Neural cell (in vitro differentiated cells): ENCODE data around the gene MAST4.

Experiments used
- EP300 ChIP-seq: fragments of 450-650 bp; conservative IDR thresholded peaks from 2 replicates; pipeline ENCODE4 v1.6.1; 2014; ENCODE audit warnings: antibody characterized with exemption, mild to moderate bottlenecking, moderate library complexity; ENCODE audit not compliant: poor library complexity, severe bottlenecking
- EZH2 ChIP-seq: fragments of 200-600, 300-800 bp; shearing (Covaris generic), sonication (generic); IDR thresholded peaks from 2 replicates; pipeline ENCODE4 v1.6.1; 2014; ENCODE audit warnings: antibody characterized with exemption, low read length, borderline replicate concordance, mild to moderate bottlenecking; ENCODE audit not compliant: insufficient read depth, poor library complexity, severe bottlenecking
- MXI1 ChIP-seq: fragments of 450-650 bp; conservative IDR thresholded peaks from 2 replicates; pipeline ENCODE4 v1.6.1; 2014; ENCODE audit warnings: antibody characterized with exemption, mild to moderate bottlenecking; ENCODE audit not compliant: poor library complexity, severe bottlenecking
- POLR2AphosphoS5 ChIP-seq: IDR thresholded peaks from 2 replicates; pipeline ENCODE4 v1.6.1; 2012
- RAD21 ChIP-seq: fragments of 450-650 bp; conservative IDR thresholded peaks from 2 replicates; pipeline ENCODE4 v1.6.1; 2014; ENCODE audit warnings: antibody characterized with exemption, mild to moderate bottlenecking, moderate library complexity
- SMC3 ChIP-seq: fragments of 450-650 bp; conservative IDR thresholded peaks from 2 replicates; pipeline ENCODE4 v1.6.1; 2014; ENCODE audit warnings: antibody characterized with exemption, mild to moderate bottlenecking, moderate library complexity; ENCODE audit not compliant: poor library complexity
- TF ChIP-seq, protein P1 (sequence below): fragments of 450-650 bp; IDR thresholded peaks from 2 replicates; pipeline ENCODE4 v1.5.1; 2014; ENCODE audit warnings: antibody characterized with exemption, mild to moderate bottlenecking, moderate library complexity; ENCODE audit not compliant: poor library complexity, severe bottlenecking
- TF ChIP-seq, protein P2 (sequence below): IDR thresholded peaks from 2 replicates; pipeline ENCODE4 v1.6.1; 2012; ENCODE audit warnings: borderline replicate concordance

DNA sequence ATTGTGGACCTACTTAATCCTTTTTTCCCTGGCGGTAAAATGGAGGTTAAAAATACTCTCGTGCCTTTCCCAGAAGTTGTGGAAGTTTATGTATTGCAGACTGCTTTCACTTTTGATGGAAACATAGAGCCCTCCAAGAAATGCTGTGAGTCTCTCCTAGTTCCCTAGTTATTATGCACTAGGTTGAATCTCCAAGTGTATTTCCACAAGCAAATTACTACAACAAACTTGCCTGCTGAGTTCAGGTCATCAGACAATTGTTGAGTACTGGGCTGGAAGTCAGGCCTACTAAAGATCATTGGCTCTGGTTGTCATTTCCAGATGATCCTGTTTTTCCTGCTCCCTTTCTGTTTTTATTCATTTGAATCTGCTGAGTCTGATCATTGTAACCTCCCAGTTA lies 496.3 kb downstream of the MAST4 start:
- TF ChIP-seq, protein P1, sequence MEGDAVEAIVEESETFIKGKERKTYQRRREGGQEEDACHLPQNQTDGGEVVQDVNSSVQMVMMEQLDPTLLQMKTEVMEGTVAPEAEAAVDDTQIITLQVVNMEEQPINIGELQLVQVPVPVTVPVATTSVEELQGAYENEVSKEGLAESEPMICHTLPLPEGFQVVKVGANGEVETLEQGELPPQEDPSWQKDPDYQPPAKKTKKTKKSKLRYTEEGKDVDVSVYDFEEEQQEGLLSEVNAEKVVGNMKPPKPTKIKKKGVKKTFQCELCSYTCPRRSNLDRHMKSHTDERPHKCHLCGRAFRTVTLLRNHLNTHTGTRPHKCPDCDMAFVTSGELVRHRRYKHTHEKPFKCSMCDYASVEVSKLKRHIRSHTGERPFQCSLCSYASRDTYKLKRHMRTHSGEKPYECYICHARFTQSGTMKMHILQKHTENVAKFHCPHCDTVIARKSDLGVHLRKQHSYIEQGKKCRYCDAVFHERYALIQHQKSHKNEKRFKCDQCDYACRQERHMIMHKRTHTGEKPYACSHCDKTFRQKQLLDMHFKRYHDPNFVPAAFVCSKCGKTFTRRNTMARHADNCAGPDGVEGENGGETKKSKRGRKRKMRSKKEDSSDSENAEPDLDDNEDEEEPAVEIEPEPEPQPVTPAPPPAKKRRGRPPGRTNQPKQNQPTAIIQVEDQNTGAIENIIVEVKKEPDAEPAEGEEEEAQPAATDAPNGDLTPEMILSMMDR: no peak
- no peak for TF ChIP-seq POLR2AphosphoS5
- no peak for TF ChIP-seq EZH2
- TF ChIP-seq, protein P2, sequence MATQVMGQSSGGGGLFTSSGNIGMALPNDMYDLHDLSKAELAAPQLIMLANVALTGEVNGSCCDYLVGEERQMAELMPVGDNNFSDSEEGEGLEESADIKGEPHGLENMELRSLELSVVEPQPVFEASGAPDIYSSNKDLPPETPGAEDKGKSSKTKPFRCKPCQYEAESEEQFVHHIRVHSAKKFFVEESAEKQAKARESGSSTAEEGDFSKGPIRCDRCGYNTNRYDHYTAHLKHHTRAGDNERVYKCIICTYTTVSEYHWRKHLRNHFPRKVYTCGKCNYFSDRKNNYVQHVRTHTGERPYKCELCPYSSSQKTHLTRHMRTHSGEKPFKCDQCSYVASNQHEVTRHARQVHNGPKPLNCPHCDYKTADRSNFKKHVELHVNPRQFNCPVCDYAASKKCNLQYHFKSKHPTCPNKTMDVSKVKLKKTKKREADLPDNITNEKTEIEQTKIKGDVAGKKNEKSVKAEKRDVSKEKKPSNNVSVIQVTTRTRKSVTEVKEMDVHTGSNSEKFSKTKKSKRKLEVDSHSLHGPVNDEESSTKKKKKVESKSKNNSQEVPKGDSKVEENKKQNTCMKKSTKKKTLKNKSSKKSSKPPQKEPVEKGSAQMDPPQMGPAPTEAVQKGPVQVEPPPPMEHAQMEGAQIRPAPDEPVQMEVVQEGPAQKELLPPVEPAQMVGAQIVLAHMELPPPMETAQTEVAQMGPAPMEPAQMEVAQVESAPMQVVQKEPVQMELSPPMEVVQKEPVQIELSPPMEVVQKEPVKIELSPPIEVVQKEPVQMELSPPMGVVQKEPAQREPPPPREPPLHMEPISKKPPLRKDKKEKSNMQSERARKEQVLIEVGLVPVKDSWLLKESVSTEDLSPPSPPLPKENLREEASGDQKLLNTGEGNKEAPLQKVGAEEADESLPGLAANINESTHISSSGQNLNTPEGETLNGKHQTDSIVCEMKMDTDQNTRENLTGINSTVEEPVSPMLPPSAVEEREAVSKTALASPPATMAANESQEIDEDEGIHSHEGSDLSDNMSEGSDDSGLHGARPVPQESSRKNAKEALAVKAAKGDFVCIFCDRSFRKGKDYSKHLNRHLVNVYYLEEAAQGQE: no peak
- no peak for TF ChIP-seq SMC3
- TF ChIP-seq EP300: no peak
- TF ChIP-seq RAD21: no peak
- TF ChIP-seq MXI1: no peak
